ENCODE data around the gene CCDC15. TPM values are rescaled to one million over a fixed set of nuclear protein-coding genes. Genes with fewer than 3 reads are reported as not detected.

The CCDC15 gene
- total and polyA plus RNA-seq, 4 experiments from 2014 or later = 0.48 to 2.7 (median 2.1) TPM

DNA sequence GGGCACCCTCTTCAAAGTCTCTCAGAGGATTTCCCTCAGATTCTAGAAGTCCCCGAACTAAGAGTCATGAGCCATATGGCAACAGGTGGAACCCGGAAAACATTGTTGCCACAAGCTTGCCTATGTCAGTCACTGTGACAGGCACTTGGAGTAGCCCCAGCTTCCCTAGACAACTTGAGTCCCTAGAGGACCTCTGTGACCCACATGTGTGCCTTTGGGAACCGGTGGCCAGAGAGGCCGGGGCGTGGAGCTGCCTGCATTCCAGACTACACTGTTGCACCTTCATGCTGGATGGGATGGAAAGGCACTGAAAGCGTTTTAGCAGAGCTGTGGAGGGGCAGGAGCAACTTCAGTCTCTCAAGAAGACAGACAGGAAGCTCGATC lies 121.2 kb downstream of the CCDC15 start:
- Mint-ChIP-seq H3K9me3 (no peaks in the 10 kb centered on the region), H3K4me1 (peaks cover 0 to 8% (median 0%) of the 10 kb centered on the region in 4 donors), H3K4me3 (no peak overlapping the region), H3K27ac (peak overlapping the region in 1 of 7 donors; percentile 71), H3K27me3 (peaks cover 7 to 18% of the 10 kb centered on the region in 2 donors), H3K36me3 (no peaks in the 10 kb centered on the region)
- no peaks in the 10 kb centered on the region for H3K36me3 ChIP-seq (ENCODE audit: insufficient read depth, low read length)
- POLR2A ChIA-PET (ENCODE audit: partially characterized antibody) = no interaction called here
- H3K27me3 ChIP-seq (ENCODE audit: insufficient read depth, low read length) = no peaks in the 10 kb centered on the region
- no peak overlapping the region for H3K4me3 ChIP-seq (ENCODE audit: low read length in 2 of 2)
- intact Hi-C loops (cut with micrococcal nuclease) = no loop called here
- DNase-seq = no peak
- H3K9me3 ChIP-seq (ENCODE audit: control insufficient read depth in 1 of 2, low read length in 2 of 2) = no peaks in the 10 kb centered on the region
- H3K27ac ChIP-seq (ENCODE audit: low read depth, low read length) = no peak overlapping the region
- CTCF ChIA-PET (ENCODE audit: partially characterized antibody) = no interaction called here
- no peaks in the 10 kb centered on the region for H3K4me1 ChIP-seq (ENCODE audit: insufficient read depth, low read length)

DNA sequence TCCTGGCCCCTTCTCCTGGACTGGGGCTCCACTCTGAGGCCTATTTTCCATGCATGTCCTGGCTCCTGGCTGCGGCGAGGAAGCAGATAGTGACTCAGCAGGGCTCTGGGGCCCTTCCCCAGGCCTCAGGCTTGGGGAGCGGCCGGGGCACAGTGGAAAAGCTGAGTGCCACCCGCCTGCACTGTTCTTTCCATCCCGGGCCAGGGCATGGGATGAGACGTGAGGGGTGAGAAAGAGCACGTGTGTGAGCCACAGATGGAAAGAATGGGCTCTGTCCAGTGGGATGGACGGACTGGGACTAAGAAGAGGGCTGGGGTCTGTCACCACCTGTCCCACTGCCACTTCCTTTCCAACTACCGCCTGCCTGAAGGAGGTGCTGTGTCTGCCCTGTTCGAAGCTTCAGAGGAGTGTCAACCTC lies 121.9 kb downstream of the CCDC15 start:
- ChIA-PET CTCF (ENCODE audit: partially characterized antibody) (no interaction called here), POLR2A (ENCODE audit: partially characterized antibody) (no interaction called here)
- H3K9me3 Mint-ChIP-seq = no peaks in the 10 kb centered on the region
- no peak overlapping the region for H3K27ac Mint-ChIP-seq
- Histone ChIP-seq H3K27ac (ENCODE audit: low read depth, low read length) (no peak overlapping the region), H3K9me3 (ENCODE audit: control insufficient read depth in 1 of 2, low read length in 2 of 2) (no peaks in the 10 kb centered on the region), H3K27me3 (ENCODE audit: insufficient read depth, low read length) (no peaks in the 10 kb centered on the region), H3K4me3 (ENCODE audit: low read length in 2 of 2) (no peak overlapping the region), H3K36me3 (ENCODE audit: insufficient read depth, low read length) (no peaks in the 10 kb centered on the region), H3K4me1 (ENCODE audit: insufficient read depth, low read length) (no peaks in the 10 kb centered on the region)
- intact Hi-C loops (cut with micrococcal nuclease) = no loop called here
- no peak overlapping the region for H3K4me3 Mint-ChIP-seq
- peaks cover 7 to 16% of the 10 kb centered on the region in 2 donors for H3K27me3 Mint-ChIP-seq
- no peaks in the 10 kb centered on the region for H3K36me3 Mint-ChIP-seq
- peaks cover 0 to 7% (median 0%) of the 10 kb centered on the region in 4 donors for H3K4me1 Mint-ChIP-seq
- no peak for DNase-seq

DNA sequence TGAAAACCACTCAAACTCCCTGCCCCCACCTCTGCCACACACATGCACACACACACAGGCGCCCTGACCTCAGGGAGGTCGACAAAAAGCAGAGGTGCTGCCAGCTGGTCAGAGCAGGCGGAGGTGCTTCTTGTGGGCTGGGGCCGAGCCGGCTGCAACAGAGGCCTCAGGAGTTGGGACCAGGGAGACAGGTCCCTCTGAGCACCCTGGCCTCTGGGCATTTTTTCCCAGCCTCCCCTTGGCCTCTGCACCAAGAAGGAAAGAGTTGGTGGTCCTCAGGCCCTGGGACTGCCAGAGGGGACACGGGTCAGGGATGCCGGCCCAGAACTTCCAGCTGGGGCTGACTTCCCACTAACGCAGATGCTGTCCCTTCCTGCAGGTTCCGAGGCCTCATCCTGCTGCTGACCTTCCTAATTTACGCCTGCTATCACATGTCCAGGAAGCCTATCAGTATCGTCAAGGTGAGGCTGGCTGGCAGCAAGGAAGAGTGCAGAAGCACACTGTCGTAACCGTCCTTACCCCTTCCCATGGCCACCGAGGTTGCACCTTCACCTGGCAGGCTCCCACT lies 122.5 kb downstream of the CCDC15 start:
- H3K36me3 Mint-ChIP-seq = no peaks in the 10 kb centered on the region
- DNase-seq = no peak
- H3K4me1 Mint-ChIP-seq = peaks cover 0 to 1% (median 0%) of the 10 kb centered on the region in 4 donors
- H3K9me3 Mint-ChIP-seq = no peaks in the 10 kb centered on the region
- Histone ChIP-seq H3K36me3 (ENCODE audit: insufficient read depth, low read length) (no peaks in the 10 kb centered on the region), H3K27ac (ENCODE audit: low read depth, low read length) (no peak overlapping the region), H3K9me3 (ENCODE audit: control insufficient read depth in 1 of 2, low read length in 2 of 2) (no peaks in the 10 kb centered on the region), H3K27me3 (ENCODE audit: insufficient read depth, low read length) (no peaks in the 10 kb centered on the region), H3K4me1 (ENCODE audit: insufficient read depth, low read length) (no peaks in the 10 kb centered on the region), H3K4me3 (ENCODE audit: low read length in 2 of 2) (no peak overlapping the region)
- intact Hi-C loops (cut with micrococcal nuclease) = no loop called here
- POLR2A ChIA-PET (ENCODE audit: partially characterized antibody) = no interaction called here
- no peak overlapping the region for H3K4me3 Mint-ChIP-seq
- CTCF ChIA-PET (ENCODE audit: partially characterized antibody) = no interaction called here
- no peak overlapping the region for H3K27ac Mint-ChIP-seq
- H3K27me3 Mint-ChIP-seq = peaks cover 7 to 11% of the 10 kb centered on the region in 2 donors

DNA sequence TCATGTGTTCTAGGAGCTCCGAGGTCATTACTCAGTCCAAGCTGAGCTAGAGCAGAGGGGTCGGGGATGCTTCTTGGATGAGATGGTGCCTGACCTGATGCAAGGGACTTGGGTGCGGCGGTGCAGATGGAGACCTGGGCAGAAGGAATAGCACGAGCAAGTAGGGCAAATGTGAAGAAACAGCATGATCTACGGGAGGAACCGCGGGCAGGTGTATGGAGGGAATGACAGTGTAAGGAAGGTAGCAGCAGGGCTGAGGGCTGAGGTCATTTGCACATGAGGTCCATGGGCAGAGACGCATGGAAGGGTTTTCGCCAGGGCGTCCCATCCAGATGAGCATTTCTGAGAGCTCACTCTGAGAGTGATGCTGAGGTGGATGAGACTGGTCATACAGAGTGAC lies 124.0 kb downstream of the CCDC15 start:
- no peaks in the 10 kb centered on the region for H3K9me3 Mint-ChIP-seq
- no peaks in the 10 kb centered on the region for H3K36me3 ChIP-seq (ENCODE audit: insufficient read depth, low read length)
- H3K4me3 Mint-ChIP-seq = no peak overlapping the region
- DNase-seq = no peak
- intact Hi-C loops (cut with micrococcal nuclease) = no loop called here
- CTCF ChIA-PET (ENCODE audit: partially characterized antibody) = no interaction called here
- no peaks in the 10 kb centered on the region for H3K36me3 Mint-ChIP-seq
- H3K27ac ChIP-seq (ENCODE audit: low read depth, low read length) = no peak overlapping the region
- no peak overlapping the region for H3K4me3 ChIP-seq (ENCODE audit: low read length in 2 of 2)
- peaks cover 7 to 8% of the 10 kb centered on the region in 2 donors for H3K27me3 Mint-ChIP-seq
- no peak overlapping the region for H3K27ac Mint-ChIP-seq
- no peaks in the 10 kb centered on the region for H3K9me3 ChIP-seq (ENCODE audit: control insufficient read depth in 1 of 2, low read length in 2 of 2)
- POLR2A ChIA-PET (ENCODE audit: partially characterized antibody) = no interaction called here
- H3K4me1 ChIP-seq (ENCODE audit: insufficient read depth, low read length) = no peaks in the 10 kb centered on the region
- no peaks in the 10 kb centered on the region for H3K27me3 ChIP-seq (ENCODE audit: insufficient read depth, low read length)
- H3K4me1 Mint-ChIP-seq = no peaks in the 10 kb centered on the region

- Histone ChIP-seq H3K9me3 (ENCODE audit: control insufficient read depth in 1 of 2, low read length in 2 of 2) (no peaks in the 10 kb centered on the region), H3K27ac (ENCODE audit: low read depth, low read length) (no peak overlapping the region), H3K4me3 (ENCODE audit: low read length in 2 of 2) (no peak overlapping the region), H3K4me1 (ENCODE audit: insufficient read depth, low read length) (no peaks in the 10 kb centered on the region), H3K36me3 (ENCODE audit: insufficient read depth, low read length) (no peaks in the 10 kb centered on the region), H3K27me3 (ENCODE audit: insufficient read depth, low read length) (no peaks in the 10 kb centered on the region)
- ChIA-PET CTCF (ENCODE audit: partially characterized antibody) (no interaction called here), POLR2A (ENCODE audit: partially characterized antibody) (no interaction called here)
- Mint-ChIP-seq H3K27ac (no peak overlapping the region), H3K36me3 (no peaks in the 10 kb centered on the region), H3K4me3 (no peak overlapping the region), H3K4me1 (no peaks in the 10 kb centered on the region), H3K27me3 (peaks cover 7 to 8% of the 10 kb centered on the region in 2 donors), H3K9me3 (no peaks in the 10 kb centered on the region)
- no peak for DNase-seq
- intact Hi-C loops (cut with micrococcal nuclease) = no loop called here
Measured at GRCh38 chr11:125078516-125079140, 124.6 kb downstream of the CCDC15 start.

GRCh38 chr11:125079151-125079877 lies 125.3 kb downstream of the CCDC15 start:
- Histone ChIP-seq H3K4me1 (ENCODE audit: insufficient read depth, low read length) (no peaks in the 10 kb centered on the region), H3K27ac (ENCODE audit: low read depth, low read length) (no peak overlapping the region), H3K36me3 (ENCODE audit: insufficient read depth, low read length) (no peaks in the 10 kb centered on the region), H3K9me3 (ENCODE audit: control insufficient read depth in 1 of 2, low read length in 2 of 2) (no peaks in the 10 kb centered on the region), H3K4me3 (ENCODE audit: low read length in 2 of 2) (no peak overlapping the region), H3K27me3 (ENCODE audit: insufficient read depth, low read length) (no peaks in the 10 kb centered on the region)
- POLR2A ChIA-PET (ENCODE audit: partially characterized antibody) = no interaction called here
- Mint-ChIP-seq H3K36me3 (no peaks in the 10 kb centered on the region), H3K4me3 (no peak overlapping the region), H3K4me1 (no peaks in the 10 kb centered on the region), H3K27me3 (peaks cover 8 to 11% of the 10 kb centered on the region in 2 donors), H3K9me3 (no peaks in the 10 kb centered on the region), H3K27ac (no peak overlapping the region)
- no peak for DNase-seq
- CTCF ChIA-PET (ENCODE audit: partially characterized antibody) = no interaction called here
- intact Hi-C loops (cut with micrococcal nuclease) = no loop called here

DNA sequence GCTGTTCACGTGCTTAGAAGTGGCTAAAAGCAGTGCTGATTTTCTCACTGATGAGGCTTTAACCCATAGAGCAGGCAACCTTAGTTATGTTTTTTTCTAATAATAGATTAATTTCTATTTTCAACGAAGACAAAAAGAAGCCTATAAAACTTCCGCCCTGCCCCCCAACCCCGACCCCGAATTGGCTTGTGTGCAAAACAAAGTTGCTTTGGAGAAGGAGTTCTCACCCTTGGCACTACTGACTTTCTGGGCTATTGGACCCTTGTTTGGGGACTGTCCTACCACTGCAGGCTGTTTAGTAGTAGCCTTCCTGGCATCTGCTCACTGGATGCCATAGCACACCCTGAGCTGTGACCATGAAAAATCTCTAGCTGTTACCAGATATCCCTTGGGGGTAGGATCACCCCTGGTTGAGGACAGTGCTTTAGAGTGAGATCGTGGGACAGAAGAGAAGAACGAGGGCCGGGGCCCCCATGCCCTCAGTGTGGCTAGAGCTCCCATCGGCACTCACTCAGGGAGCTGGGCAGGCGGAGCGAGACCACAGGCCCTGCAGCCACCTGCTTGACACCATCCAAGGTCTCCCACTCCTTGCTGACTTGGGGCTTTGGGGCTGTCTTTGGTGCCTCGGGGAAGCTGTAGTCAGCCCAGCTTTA lies 126.0 kb downstream of the CCDC15 start:
- no peak overlapping the region for H3K27ac Mint-ChIP-seq
- CTCF ChIA-PET (ENCODE audit: partially characterized antibody) = no interaction called here
- H3K27ac ChIP-seq (ENCODE audit: low read depth, low read length) = no peak overlapping the region
- no peaks in the 10 kb centered on the region for H3K9me3 ChIP-seq (ENCODE audit: control insufficient read depth in 1 of 2, low read length in 2 of 2)
- peaks cover 0 to 1% (median 0%) of the 10 kb centered on the region in 4 donors for H3K4me1 Mint-ChIP-seq
- H3K4me3 ChIP-seq (ENCODE audit: low read length in 2 of 2) = no peak overlapping the region
- H3K27me3 ChIP-seq (ENCODE audit: insufficient read depth, low read length) = no peaks in the 10 kb centered on the region
- peaks cover 8 to 12% of the 10 kb centered on the region in 2 donors for H3K27me3 Mint-ChIP-seq
- no peak for DNase-seq
- no peaks in the 10 kb centered on the region for H3K36me3 ChIP-seq (ENCODE audit: insufficient read depth, low read length)
- intact Hi-C loops (cut with micrococcal nuclease) = no loop called here
- POLR2A ChIA-PET (ENCODE audit: partially characterized antibody) = no interaction called here
- H3K4me1 ChIP-seq (ENCODE audit: insufficient read depth, low read length) = no peaks in the 10 kb centered on the region
- no peaks in the 10 kb centered on the region for H3K9me3 Mint-ChIP-seq
- no peaks in the 10 kb centered on the region for H3K36me3 Mint-ChIP-seq
- H3K4me3 Mint-ChIP-seq = no peak overlapping the region

Measured in CD4-positive, alpha-beta memory T cell (primary cell).